PC-3 (cell line): ENCODE data around the gene PCBP3. TPM values are rescaled to one million over a fixed set of nuclear protein-coding genes. Genes with fewer than 3 reads are reported as not detected.

Source experiments
- ATAC-seq: fragments of 200-7000 bp; cut with Tn5 transposase; 2 replicates; pipeline ENCODE4 v1.9.1; 2020; ENCODE audit warnings: mild to moderate bottlenecking, moderate library complexity
- BruUV-seq: library from RNA; stranded (reverse); fragments of 400-500 nt; replicated peaks from 2 replicates; lab custom pipeline; 2021; lab: Mats Ljungman, UMichigan
- CTCF ChIA-PET: fragments of 300-600 bp; sonication (Branson Sonifier 250); formaldehyde crosslinking; loops from one replicate; lab custom pipeline; 2022; ENCODE audit warnings: antibody characterized with exemption; lab: Charles Lee
- POLR2A ChIA-PET: fragments of 300-600 bp; sonication (Branson Sonifier 250); formaldehyde crosslinking; loops from one replicate; lab custom pipeline; 2022; ENCODE audit warnings: antibody characterized with exemption; ENCODE audit not compliant: unreplicated experiment; lab: Charles Lee
- DNase-seq: peaks from one replicate; pipeline ENCODE4 v3.0.0-alpha.2; 2015
- H2AFZ ChIP-seq: fragments of 300-600 bp; sonication (generic); 2 replicates; pipeline ENCODE4 v1.6.0; 2016; ENCODE audit warnings: antibody characterized with exemption, low read length
- H3F3A ChIP-seq: fragments of 300-600 bp; sonication (generic); one replicate; pipeline ENCODE4 v1.6.0; 2017; ENCODE audit warnings: antibody characterized with exemption, low read length, control low read depth, mild to moderate bottlenecking; ENCODE audit not compliant: unreplicated experiment
- H3K27ac ChIP-seq: fragments of 300-600 bp; sonication (generic); 2 replicates; pipeline ENCODE4 v1.5.1; 2016; ENCODE audit warnings: mild to moderate bottlenecking, low read length
- H3K27me3 ChIP-seq: fragments of 300-600 bp; sonication (generic); 2 replicates; pipeline ENCODE4 v1.6.1; 2016; ENCODE audit warnings: low read length, mixed read lengths
- H3K36me3 ChIP-seq: fragments of 300-600 bp; sonication (generic); 2 replicates; pipeline ENCODE4 v1.6.1; 2016; ENCODE audit warnings: low read depth, mixed run types, low read length, mixed read lengths
- H3K4me1 ChIP-seq: fragments of 300-600 bp; sonication (generic); 2 replicates; pipeline ENCODE4 v1.5.1; 2016; ENCODE audit warnings: low read length; ENCODE audit not compliant: insufficient read depth
- H3K4me2 ChIP-seq: fragments of 300-600 bp; sonication (generic); 2 replicates; pipeline ENCODE4 v1.6.0; 2016; ENCODE audit warnings: low read length
- H3K4me3 ChIP-seq: fragments of 300-600 bp; sonication (generic); 2 replicates; pipeline ENCODE4 v1.5.1; 2016; ENCODE audit warnings: mild to moderate bottlenecking, low read length, mixed read lengths
- H3K79me2 ChIP-seq: fragments of 300-600 bp; sonication (generic); 2 replicates; pipeline ENCODE4 v1.6.1; 2017; ENCODE audit warnings: low read length, mixed read lengths
- H3K9ac ChIP-seq: fragments of 300-600 bp; sonication (generic); 2 replicates; pipeline ENCODE4 v1.6.0; 2016; ENCODE audit warnings: mild to moderate bottlenecking, low read length
- H3K9me2 ChIP-seq: fragments of 300-600 bp; sonication (generic); replicated peaks from 2 replicates; pipeline ENCODE4 v1.6.1; 2016; ENCODE audit warnings: mixed run types, low read length, mixed read lengths
- H3K9me3 ChIP-seq: fragments of 300-600 bp; sonication (generic); 2 replicates; pipeline ENCODE4 v1.6.1; 2016; ENCODE audit warnings: low read length, mixed read lengths
- H4K20me1 ChIP-seq: fragments of 300-600 bp; sonication (generic); 2 replicates; pipeline ENCODE4 v1.6.1; 2016; ENCODE audit warnings: low read length, mixed read lengths
- EZH2 ChIP-seq: fragments of 300-600 bp; sonication (generic); IDR thresholded peaks from one replicate; pipeline ENCODE4 v1.6.1; 2017; ENCODE audit warnings: antibody characterized with exemption, mild to moderate bottlenecking, low read length; ENCODE audit not compliant: unreplicated experiment
- EZH2phosphoT487 ChIP-seq: fragments of 300-600 bp; sonication (generic); IDR thresholded peaks from 2 replicates; pipeline ENCODE4 v1.6.1; 2018; ENCODE audit warnings: mild to moderate bottlenecking, antibody characterized with exemption, low read length, borderline replicate concordance
- intact Hi-C: fragments of 100-400 bp; cut with micrococcal nuclease; formaldehyde crosslinking; loops from 2 replicates; pipeline ENCODE4 v1.9.0; 2023
- total RNA-seq: library from RNA; depleted of rRNA; stranded (reverse); fragments of >200 nt; gene quantifications from 2 replicates; pipeline ENCODE4 v1.2.3, GENCODE V29; 2014
- TF ChIP-seq, protein P1 (sequence below): fragments of 300-600 bp; sonication (generic); conservative IDR thresholded peaks from 2 replicates; pipeline ENCODE4 v1.5.1; 2017; ENCODE audit warnings: antibody characterized with exemption, low read depth, mild to moderate bottlenecking, low read length

The PCBP3 gene
- total RNA-seq, 1 experiment from 2014 or later: 2.4 TPM

DNA sequence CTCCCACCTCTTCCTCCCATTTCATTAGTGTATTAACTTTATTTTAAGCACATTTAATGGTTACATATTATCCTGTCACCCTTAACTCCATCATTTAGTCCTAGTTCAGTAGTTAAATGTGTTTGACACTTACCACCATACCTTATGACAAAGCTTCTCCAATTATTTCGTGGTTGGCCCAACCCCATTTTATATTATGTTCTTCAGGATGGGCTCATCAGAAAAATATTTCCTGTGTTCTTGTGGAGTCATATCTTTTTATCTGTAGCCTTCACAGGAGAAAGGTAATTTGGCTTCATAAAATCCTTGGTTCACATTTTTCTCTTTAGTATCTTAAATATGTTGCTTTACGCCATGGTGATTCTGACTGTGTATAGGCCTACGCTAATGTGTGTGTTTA is 195.7 kb downstream of the PCBP3 start:
- POLR2A ChIA-PET: no interaction called here
- no peaks in the 10 kb centered on the region for H3K79me2 ChIP-seq
- BruUV-seq: no TSS peak
- peak; percentile 74 for ATAC-seq
- CTCF ChIA-PET: interaction anchor here (1.3 kb wide), 1 partner anchor 41 kb away, joined by 4 read pairs; no protein-coding TSS in a partner anchor
- H4K20me1 ChIP-seq: no peaks in the 10 kb centered on the region
- DNase-seq: peak; percentile 76
- no peak for TF ChIP-seq EZH2
- TF ChIP-seq EZH2phosphoT487: no peak
- TF ChIP-seq, protein P1, sequence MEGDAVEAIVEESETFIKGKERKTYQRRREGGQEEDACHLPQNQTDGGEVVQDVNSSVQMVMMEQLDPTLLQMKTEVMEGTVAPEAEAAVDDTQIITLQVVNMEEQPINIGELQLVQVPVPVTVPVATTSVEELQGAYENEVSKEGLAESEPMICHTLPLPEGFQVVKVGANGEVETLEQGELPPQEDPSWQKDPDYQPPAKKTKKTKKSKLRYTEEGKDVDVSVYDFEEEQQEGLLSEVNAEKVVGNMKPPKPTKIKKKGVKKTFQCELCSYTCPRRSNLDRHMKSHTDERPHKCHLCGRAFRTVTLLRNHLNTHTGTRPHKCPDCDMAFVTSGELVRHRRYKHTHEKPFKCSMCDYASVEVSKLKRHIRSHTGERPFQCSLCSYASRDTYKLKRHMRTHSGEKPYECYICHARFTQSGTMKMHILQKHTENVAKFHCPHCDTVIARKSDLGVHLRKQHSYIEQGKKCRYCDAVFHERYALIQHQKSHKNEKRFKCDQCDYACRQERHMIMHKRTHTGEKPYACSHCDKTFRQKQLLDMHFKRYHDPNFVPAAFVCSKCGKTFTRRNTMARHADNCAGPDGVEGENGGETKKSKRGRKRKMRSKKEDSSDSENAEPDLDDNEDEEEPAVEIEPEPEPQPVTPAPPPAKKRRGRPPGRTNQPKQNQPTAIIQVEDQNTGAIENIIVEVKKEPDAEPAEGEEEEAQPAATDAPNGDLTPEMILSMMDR: no peak
- H2AFZ ChIP-seq: no peak overlapping the region
- H3K9me2 ChIP-seq: no peaks in the 10 kb centered on the region
- peak overlapping the region; percentile 31; the same call in 1 of the 2 replicates for H3K4me2 ChIP-seq
- peak overlapping the region; percentile 46 for H3K27ac ChIP-seq
- H3K4me1 ChIP-seq: peaks cover 26% of the 10 kb centered on the region
- H3K27me3 ChIP-seq: no peaks in the 10 kb centered on the region
- intact Hi-C loops: no loop called here
- no peaks in the 10 kb centered on the region for H3F3A ChIP-seq
- peaks cover 4% of the 10 kb centered on the region; the same call in 1 of the 2 replicates for H3K36me3 ChIP-seq
- no peak overlapping the region for H3K9ac ChIP-seq
- no peak overlapping the region for H3K4me3 ChIP-seq
- H3K9me3 ChIP-seq: peaks cover 11% of the 10 kb centered on the region; the same call in 1 of the 2 replicates

- Histone ChIP-seq H2AFZ (no peak overlapping the region), H3K9me3 (peaks cover 11% of the 10 kb centered on the region; the same call in 1 of the 2 replicates), H4K20me1 (no peaks in the 10 kb centered on the region), H3K4me3 (no peak overlapping the region), H3F3A (no peaks in the 10 kb centered on the region), H3K9ac (no peak overlapping the region), H3K4me2 (no peak overlapping the region), H3K27me3 (no peaks in the 10 kb centered on the region), H3K4me1 (peaks cover 25% of the 10 kb centered on the region), H3K79me2 (no peaks in the 10 kb centered on the region), H3K9me2 (no peaks in the 10 kb centered on the region), H3K36me3 (peaks cover 4% of the 10 kb centered on the region; the same call in 1 of the 2 replicates), H3K27ac (no peak overlapping the region)
- BruUV-seq: no TSS peak
- POLR2A ChIA-PET: no interaction called here
- ATAC-seq: no peak
- TF ChIP-seq, protein P1: no peak
- TF ChIP-seq EZH2phosphoT487 (no peak), EZH2 (no peak)
- CTCF ChIA-PET: no interaction called here
- intact Hi-C loops: no loop called here
- DNase-seq: no peak
These were observed 197.5 kb downstream of the PCBP3 start for GRCh38 chr21:45841033-45841432.

DNA sequence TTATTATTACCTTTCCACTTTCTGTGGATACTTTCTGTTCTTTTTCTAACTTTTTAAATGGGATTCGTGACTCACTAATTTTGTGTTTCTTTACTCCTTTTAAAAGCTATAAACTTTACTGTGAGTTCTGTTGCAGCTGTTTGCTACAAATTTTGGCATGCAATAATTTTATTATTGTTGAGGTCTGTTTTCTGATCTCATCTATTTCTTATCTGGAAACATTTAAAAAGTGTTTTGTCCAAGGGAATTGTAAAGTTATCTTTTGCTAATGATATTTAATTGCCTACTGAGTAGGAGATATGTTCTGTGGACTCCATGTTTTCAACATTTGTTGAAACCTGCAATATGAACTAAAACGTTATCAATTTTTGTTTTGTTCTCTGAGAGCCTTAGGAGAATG is 199.9 kb downstream of the PCBP3 start:
- Histone ChIP-seq H2AFZ (no peak overlapping the region), H3F3A (no peaks in the 10 kb centered on the region), H3K9me2 (no peaks in the 10 kb centered on the region), H3K4me3 (no peak overlapping the region), H3K27me3 (no peaks in the 10 kb centered on the region), H3K79me2 (no peaks in the 10 kb centered on the region), H3K4me2 (no peak overlapping the region), H4K20me1 (no peaks in the 10 kb centered on the region), H3K4me1 (peaks cover 12% of the 10 kb centered on the region), H3K27ac (0 out of 2 replicates have a peak overlapping the region, but pooled peaks have one; percentile 18), H3K9me3 (peaks cover 11% of the 10 kb centered on the region; the same call in 1 of the 2 replicates), H3K36me3 (peaks cover 4% of the 10 kb centered on the region; the same call in 1 of the 2 replicates), H3K9ac (no peak overlapping the region)
- CTCF ChIA-PET: no interaction called here
- intact Hi-C loops: no loop called here
- no TSS peak for BruUV-seq
- no peak for TF ChIP-seq EZH2
- TF ChIP-seq, protein P1: no peak
- ATAC-seq (no peak), DNase-seq (no peak)
- POLR2A ChIA-PET: no interaction called here
